Vagina (tissue), 2 donors: ENCODE measurements around the gene KIF5B. TPM values are rescaled to one million over a fixed set of nuclear protein-coding genes. Genes with fewer than 3 reads are reported as not detected.
"Not testable (repeated sequence)": the region's sequence is repeated elsewhere in the genome, so short reads cannot be mapped to it uniquely, and the experiment has no call there.

Experiments used
- DNase-seq, 2 donors: peaks; one replicate each; pipeline ENCODE4 v3.0.0-alpha.2; 2017; ENCODE audit errors: extremely low spot score in 2 of 2
- H3K27ac ChIP-seq: fragments of 200-600 bp; sonication (generic); one replicate; pipeline ENCODE4 v1.5.1; 2019
- H3K27me3 ChIP-seq: fragments of 200-600 bp; sonication (generic); one replicate; pipeline ENCODE4 v1.5.1; 2019
- H3K36me3 ChIP-seq, 2 donors: fragments of 200-600 bp; sonication (generic); one replicate each; pipeline ENCODE4 v1.5.1; 2017 to 2019
- H3K4me1 ChIP-seq: fragments of 200-600 bp; sonication (generic); one replicate; pipeline ENCODE4 v1.5.1; 2019
- H3K4me3 ChIP-seq, 2 donors: fragments of 200-600 bp; sonication (generic); 1 replicate in 1 of 2; 2 replicates in 1 of 2; pipeline ENCODE4 v1.5.1; 2016 to 2019
- H3K9me3 ChIP-seq: fragments of 200-600 bp; sonication (generic); one replicate; pipeline ENCODE4 v1.5.1; 2019
- CTCF ChIP-seq, 3 experiments: fragments of 450-650 bp in 2 of 3; fragments of 200-600 bp in 1 of 3; sonication (generic) in 1 of 3; IDR thresholded peaks; one replicate each; pipeline ENCODE4 v1.5.1; 2017 to 2019; ENCODE audit warnings: antibody characterized with exemption in 3 of 3, mild to moderate bottlenecking in 2 of 3, moderate library complexity in 2 of 3
- POLR2A ChIP-seq, 2 donors: fragments of 450-650 bp; IDR thresholded peaks; one replicate each; pipeline ENCODE4 v1.6.1; 2017; ENCODE audit warnings: antibody characterized with exemption in 2 of 2, mild to moderate bottlenecking in 2 of 2, moderate library complexity in 2 of 2
- POLR2AphosphoS5 ChIP-seq, 2 donors: sonication (generic); formaldehyde crosslinking; IDR thresholded peaks; one replicate each; pipeline ENCODE4 v1.9.0; 2017; ENCODE audit warnings: antibody characterized with exemption in 2 of 2, mild to moderate bottlenecking in 2 of 2, low read depth in 1 of 2; ENCODE audit not compliant: insufficient read depth in 1 of 2
- intact Hi-C: fragments of 100-400 bp; cut with DNase I; formaldehyde crosslinking; loops from one replicate; pipeline ENCODE4 v1.15.1; 2023
- total RNA-seq: library from RNA; depleted of rRNA; stranded (reverse); fragments of >200 nt; gene quantifications from one replicate; pipeline ENCODE4 v1.2.3, GENCODE V29; 2016

KIF5B gene
- total RNA-seq, 1 donor from 2014 or later = 74.2 TPM

GRCh38 chr10:32000937-32001336, 55.3 kb downstream of the KIF5B start:
- H3K9me3 ChIP-seq = no peaks in the 10 kb centered on the region
- TF ChIP-seq POLR2A (IDR thresholded peaks at IDR 0.05) = no peak
- TF ChIP-seq CTCF (IDR thresholded peaks at IDR 0.05) = no peak
- TF ChIP-seq POLR2AphosphoS5 (IDR thresholded peaks at IDR 0.05; ENCODE audit: insufficient read depth in 1 of 2, low read depth in 1 of 2) = no peak
- H3K36me3 ChIP-seq = no peaks in the 10 kb centered on the region
- H3K27me3 ChIP-seq = no peaks in the 10 kb centered on the region
- H3K27ac ChIP-seq = no peak overlapping the region
- H3K4me1 ChIP-seq = no peaks in the 10 kb centered on the region
- DNase-seq = no peak
- no peak overlapping the region for H3K4me3 ChIP-seq
- intact Hi-C loops = no loop called here

- Histone ChIP-seq H3K27ac (no peak overlapping the region), H3K4me3 (no peak overlapping the region), H3K9me3 (no peaks in the 10 kb centered on the region), H3K4me1 (no peaks in the 10 kb centered on the region), H3K27me3 (no peaks in the 10 kb centered on the region), H3K36me3 (no peaks in the 10 kb centered on the region)
- no peak for DNase-seq
- intact Hi-C loops = no loop called here
- TF ChIP-seq POLR2A (IDR thresholded peaks at IDR 0.05) = no peak
- TF ChIP-seq CTCF (IDR thresholded peaks at IDR 0.05) = no peak
- TF ChIP-seq POLR2AphosphoS5 (IDR thresholded peaks at IDR 0.05; ENCODE audit: insufficient read depth in 1 of 2, low read depth in 1 of 2) = no peak
Observed at GRCh38 chr10:31999836-32000235, 56.4 kb downstream of the KIF5B start.

- Histone ChIP-seq H3K4me1 (no peaks in the 10 kb centered on the region), H3K9me3 (no peaks in the 10 kb centered on the region), H3K27ac (no peak overlapping the region), H3K4me3 (no peak overlapping the region), H3K27me3 (no peaks in the 10 kb centered on the region), H3K36me3 (no peaks in the 10 kb centered on the region)
- intact Hi-C loops = no loop called here
- TF ChIP-seq POLR2AphosphoS5 (IDR thresholded peaks at IDR 0.05; ENCODE audit: insufficient read depth in 1 of 2, low read depth in 1 of 2) = no peak
- no peak for DNase-seq
Observed at GRCh38 chr10:31999070-31999660, 57.1 kb downstream of the KIF5B start.

GRCh38 chr10:31994926-31995325, 61.3 kb downstream of the KIF5B start:
- no peak for TF ChIP-seq CTCF (IDR thresholded peaks at IDR 0.05)
- no peak for TF ChIP-seq POLR2A (IDR thresholded peaks at IDR 0.05)
- TF ChIP-seq POLR2AphosphoS5 (IDR thresholded peaks at IDR 0.05; ENCODE audit: insufficient read depth in 1 of 2, low read depth in 1 of 2) = no peak
- H3K9me3 ChIP-seq = no peaks in the 10 kb centered on the region
- no peaks in the 10 kb centered on the region for H3K36me3 ChIP-seq
- H3K4me3 ChIP-seq = no peak overlapping the region
- no peaks in the 10 kb centered on the region for H3K4me1 ChIP-seq
- intact Hi-C loops = no loop called here
- H3K27me3 ChIP-seq = no peaks in the 10 kb centered on the region
- H3K27ac ChIP-seq = no peak overlapping the region
- no peak for DNase-seq

GRCh38 chr10:31990937-31991336, 65.3 kb downstream of the KIF5B start:
- Histone ChIP-seq H3K27me3 (no peaks in the 10 kb centered on the region), H3K9me3 (no peaks in the 10 kb centered on the region), H3K4me1 (no peaks in the 10 kb centered on the region), H3K27ac (no peak overlapping the region), H3K36me3 (no peaks in the 10 kb centered on the region), H3K4me3 (no peak overlapping the region)
- DNase-seq = no peak
- intact Hi-C loops = no loop called here
- TF ChIP-seq POLR2AphosphoS5 (IDR thresholded peaks at IDR 0.05; ENCODE audit: insufficient read depth in 1 of 2, low read depth in 1 of 2) = no peak
- no peak for TF ChIP-seq CTCF (IDR thresholded peaks at IDR 0.05)
- TF ChIP-seq POLR2A (IDR thresholded peaks at IDR 0.05) = no peak

GRCh38 chr10:31987786-31988185, 68.4 kb downstream of the KIF5B start:
- H3K9me3 ChIP-seq, DNase-seq, H3K27ac ChIP-seq, H3K36me3 ChIP-seq, H3K4me1 ChIP-seq, intact Hi-C loops, H3K4me3 ChIP-seq, H3K27me3 ChIP-seq: not testable (repeated sequence)
